SK-N-SH (cell line): ENCODE data around the gene TSC22D1. TPM values are rescaled to one million over a fixed set of nuclear protein-coding genes. Genes with fewer than 3 reads are reported as not detected.

ENCODE experiments used
- CTCF ChIA-PET: fragments of 300-600, 350-600 bp; formaldehyde crosslinking; extraction: SDS; loops from one replicate; lab custom pipeline; 2021; lab: Yijun Ruan, JAX
- POLR2A ChIA-PET: fragments of 350-600 bp; sonication (Branson Sonifier 250); formaldehyde crosslinking; extraction: SDS; loops from one replicate; lab custom pipeline; 2020; ENCODE audit warnings: antibody characterized with exemption, inconsistent platforms; lab: Yijun Ruan, JAX
- DNase-seq: peaks from one replicate; pipeline ENCODE4 v3.0.0; 2012
- H2AFZ ChIP-seq: fragments of 200-600 bp; sonication (generic); 2 replicates; pipeline ENCODE4 v1.8.1; 2016; ENCODE audit warnings: antibody characterized with exemption, mild to moderate bottlenecking, low read depth
- H3F3A ChIP-seq: fragments of 200-600 bp; sonication (generic); replicated peaks from 2 replicates; pipeline ENCODE3; 2016; ENCODE audit warnings: antibody characterized with exemption, mild to moderate bottlenecking; ENCODE audit not compliant: insufficient read depth
- H3K27ac ChIP-seq, 2 experiments: fragments of 200-500 bp in 1 of 2; fragments of 200-600 bp in 1 of 2; sonication (Bioruptor generic) in 1 of 2; sonication (generic), shearing (Covaris generic) in 1 of 2; 2 replicates each; pipeline versions ENCODE4 v1.5.1 to v1.6.1; 2014 to 2016; ENCODE audit warnings: low read depth in 2 of 2, inconsistent platforms in 1 of 2, low read length in 1 of 2, mild to moderate bottlenecking in 1 of 2, mixed read lengths in 1 of 2
- H3K27me3 ChIP-seq: fragments of 200-600 bp; sonication (generic), shearing (Covaris generic); 2 replicates; pipeline ENCODE4 v1.6.1; 2016; ENCODE audit warnings: mixed run types; ENCODE audit not compliant: insufficient read depth
- H3K36me3 ChIP-seq, 2 experiments: fragments of 200-500 bp in 1 of 2; fragments of 200-600 bp in 1 of 2; sonication (Bioruptor generic) in 1 of 2; sonication (generic) in 1 of 2; replicated peaks in 1 of 2; 2 replicates each; pipeline versions ENCODE3 to v1.5.1; 2014 to 2016; ENCODE audit warnings: low read length in 1 of 2, mild to moderate bottlenecking in 1 of 2; ENCODE audit not compliant: insufficient read depth in 2 of 2, control insufficient read depth in 1 of 2
- H3K4me1 ChIP-seq, 2 experiments: fragments of 200-500 bp in 1 of 2; fragments of 200-600 bp in 1 of 2; sonication (Bioruptor generic) in 1 of 2; sonication (generic), shearing (Covaris generic) in 1 of 2; 2 replicates each; pipeline versions ENCODE4 v1.5.1 to v1.6.1; 2014 to 2016; ENCODE audit warnings: low read depth in 1 of 2, low read length in 1 of 2, mixed run types in 1 of 2; ENCODE audit not compliant: insufficient read depth in 2 of 2, control insufficient read depth in 1 of 2
- H3K4me2 ChIP-seq: fragments of 200-600 bp; sonication (generic), shearing (Covaris generic); 2 replicates; pipeline ENCODE4 v1.6.1; 2017; ENCODE audit warnings: mixed run types
- H3K4me3 ChIP-seq, 2 experiments: fragments of 200-500 bp in 1 of 2; fragments of 200-600 bp in 1 of 2; sonication (Bioruptor generic) in 1 of 2; sonication (generic), shearing (Covaris generic) in 1 of 2; 2 replicates each; pipeline versions ENCODE4 v1.5.1 to v1.8.1; 2014 to 2016; ENCODE audit warnings: low read depth in 2 of 2, inconsistent platforms in 1 of 2, low read length in 1 of 2, mild to moderate bottlenecking in 1 of 2, mixed read lengths in 1 of 2, moderate library complexity in 1 of 2
- H3K79me2 ChIP-seq: fragments of 200-600 bp; sonication (generic); 2 replicates; pipeline ENCODE4 v1.8.1; 2017; ENCODE audit warnings: mild to moderate bottlenecking; ENCODE audit not compliant: insufficient read depth
- H3K9ac ChIP-seq: fragments of 200-600 bp; sonication (generic); 2 replicates; pipeline ENCODE4 v1.6.1; 2017; ENCODE audit warnings: mixed run types
- H3K9me2 ChIP-seq: fragments of 200-600 bp; sonication (generic); 2 replicates; pipeline ENCODE4 v1.6.1; 2017; ENCODE audit warnings: mixed run types
- H3K9me3 ChIP-seq: fragments of 200-600 bp; sonication (generic); 2 replicates; pipeline ENCODE4 v1.6.1; 2017; ENCODE audit warnings: mixed run types, mild to moderate bottlenecking, moderate library complexity
- H4K20me1 ChIP-seq: fragments of 200-600 bp; sonication (generic); 2 replicates; pipeline ENCODE4 v1.6.1; 2017; ENCODE audit warnings: mild to moderate bottlenecking, mixed run types; ENCODE audit not compliant: insufficient read depth
- CHD2 ChIP-seq: fragments of 150-350 bp; IDR thresholded peaks from 2 replicates; pipeline ENCODE4 v1.6.1; 2018; ENCODE audit warnings: low read length; ENCODE audit not compliant: partially characterized antibody
- CTCF ChIP-seq: fragments of 200-600 bp; sonication (generic); IDR thresholded peaks from 2 replicates; pipeline ENCODE4 v1.6.1; 2017; ENCODE audit warnings: antibody characterized with exemption, mild to moderate bottlenecking, moderate library complexity
- ELF1 ChIP-seq: IDR thresholded peaks from 2 replicates; pipeline ENCODE4 v1.4.0; 2012
- EP300 ChIP-seq, 2 experiments: IDR thresholded peaks; 2 replicates each; pipeline versions ENCODE4 v1.4.0 to v1.6.1; 2012; ENCODE audit warnings: borderline replicate concordance in 1 of 2, low read depth in 1 of 2, low read length in 1 of 2
- FOXJ3 ChIP-seq: sonication (generic); formaldehyde crosslinking; IDR thresholded peaks from 2 replicates; pipeline ENCODE4 v1.5.1; 2020; ENCODE audit warnings: mild to moderate bottlenecking, missing genetic modification reagents
- FOXM1 ChIP-seq: IDR thresholded peaks from 2 replicates; pipeline ENCODE4 v1.4.0; 2012; ENCODE audit warnings: low read depth, mild to moderate bottlenecking
- GABPA ChIP-seq: IDR thresholded peaks from 2 replicates; pipeline ENCODE4 v1.4.0; 2012; ENCODE audit warnings: low read depth, mild to moderate bottlenecking
- IRF3 ChIP-seq: fragments of 150-350 bp; IDR thresholded peaks from 2 replicates; pipeline ENCODE4 v1.6.1; 2016; ENCODE audit warnings: mild to moderate bottlenecking, low read depth, low read length
- JUND ChIP-seq: IDR thresholded peaks from 2 replicates; pipeline ENCODE4 v1.4.0; 2012
- MEF2A ChIP-seq: IDR thresholded peaks from 2 replicates; pipeline ENCODE4 v1.4.0; 2012; ENCODE audit warnings: low read depth, borderline replicate concordance
- RAD21 ChIP-seq: IDR thresholded peaks from 2 replicates; pipeline ENCODE4 v1.6.1; 2012; ENCODE audit warnings: mild to moderate bottlenecking, low read length
- RCOR1 ChIP-seq: fragments of 150-350 bp; IDR thresholded peaks from 2 replicates; pipeline ENCODE4 v1.6.1; 2017; ENCODE audit warnings: antibody characterized with exemption, low read length
- RXRA ChIP-seq: IDR thresholded peaks from 2 replicates; pipeline ENCODE4 v1.4.0; 2012; ENCODE audit warnings: low read depth, mild to moderate bottlenecking, borderline replicate concordance
- SIN3A ChIP-seq: IDR thresholded peaks from 2 replicates; pipeline ENCODE4 v1.6.1; 2012; ENCODE audit warnings: low read depth, mild to moderate bottlenecking, low read length, moderate library complexity, borderline replicate concordance
- SMC3 ChIP-seq: IDR thresholded peaks from 2 replicates; pipeline ENCODE4 v1.6.1; 2012; ENCODE audit warnings: low read depth, low read length, improper control_type of control experiment
- USF1 ChIP-seq: IDR thresholded peaks from 2 replicates; pipeline ENCODE4 v1.4.0; 2012; ENCODE audit warnings: low read depth, borderline replicate concordance
- USF2 ChIP-seq: fragments of 150-350 bp; IDR thresholded peaks from 2 replicates; pipeline ENCODE4 v1.6.1; 2017; ENCODE audit warnings: antibody characterized with exemption, low read length, low read depth, borderline replicate concordance
- YY1 ChIP-seq: IDR thresholded peaks from 2 replicates; pipeline ENCODE4 v1.4.0; 2012; ENCODE audit warnings: low read depth, mild to moderate bottlenecking
- ZBTB33 ChIP-seq: IDR thresholded peaks from 2 replicates; pipeline ENCODE4 v1.4.0; 2012; ENCODE audit warnings: low read depth, borderline replicate concordance
- WGBS: methylation state at CpG from one replicate; pipeline ENCODE4 v1.1.6; 2017; ENCODE audit warnings: low lambda C conversion rate; 5-methylcytosine and 5-hydroxymethylcytosine counted together
- polyA plus RNA-seq, 3 experiments: library from polyadenylated mRNA; depleted of rRNA; stranded (reverse); fragments of >200 nt; gene quantifications; 2 replicates each; pipeline ENCODE4 v1.2.3, GENCODE V29; 2012

TSC22D1 gene
- polyA plus RNA-seq, 1 of the 3 experiments (the other 2 are of a cell fraction) = 137 TPM

GRCh38 chr13:44470638-44471562 lies 105.2 kb downstream of the TSC22D1 start:
- CTCF ChIA-PET = interaction anchor here (0.5 to 6.5 kb wide), 22 partner anchors 8 to 579 kb away, joined by 3 to 47 read pairs (median 4); no protein-coding TSS in a partner anchor
- H3K9me3 ChIP-seq = no peaks in the 10 kb centered on the region
- peak overlapping the region; percentile 43 for H3K4me2 ChIP-seq
- H3K4me3 ChIP-seq = no peak overlapping the region; a peak in 2 of 4 replicates
- H4K20me1 ChIP-seq = peaks cover 13% of the 10 kb centered on the region; the same call in 1 of the 2 replicates
- DNase-seq = no peak
- peaks cover 10 to 41% of the 10 kb centered on the region in 2 experiments; a peak in 3 of 4 replicates for H3K4me1 ChIP-seq
- H3K9ac ChIP-seq = peak overlapping the region; percentile 44; the same call in 1 of the 2 replicates
- WGBS = 32% methylated on average over 4 of the region's 4 CpGs
- peaks cover 31% of the 10 kb centered on the region for H3F3A ChIP-seq
- peaks cover 75% of the 10 kb centered on the region for H3K79me2 ChIP-seq
- no peak overlapping the region for H2AFZ ChIP-seq
- H3K27me3 ChIP-seq = no peaks in the 10 kb centered on the region
- H3K27ac ChIP-seq = peak overlapping the region; percentile 18 to 84
- no peaks in the 10 kb centered on the region for H3K36me3 ChIP-seq
- no peaks in the 10 kb centered on the region for H3K9me2 ChIP-seq
- peak; percentile 28; the same call in 1 of the 2 replicates for TF ChIP-seq SMC3
- TF ChIP-seq FOXJ3 = no peak
- peak; percentile 61 for TF ChIP-seq CTCF
- peak; percentile 76 for TF ChIP-seq RAD21
- no peak for TF ChIP-seq ELF1
- TF ChIP-seq, all 33 proteins: peak for 3
- POLR2A ChIA-PET = no interaction called here

- H3K9me2 ChIP-seq = no peaks in the 10 kb centered on the region
- H3K9ac ChIP-seq = no peak overlapping the region
- no peak overlapping the region for H2AFZ ChIP-seq
- peaks cover 31% of the 10 kb centered on the region for H3F3A ChIP-seq
- H3K4me2 ChIP-seq = no peak overlapping the region
- H4K20me1 ChIP-seq = peaks cover 30% of the 10 kb centered on the region
- peaks cover 72% of the 10 kb centered on the region for H3K79me2 ChIP-seq
- H3K4me3 ChIP-seq = no peak overlapping the region
- ChIA-PET POLR2A (no interaction called here), CTCF (interaction anchor here (0.7 to 6.5 kb wide), 15 partner anchors 10 to 567 kb away, joined by 3 to 47 read pairs (median 4); no protein-coding TSS in a partner anchor)
- H3K4me1 ChIP-seq = peaks cover 17 to 39% of the 10 kb centered on the region in 2 experiments; a peak in 3 of 4 replicates
- H3K36me3 ChIP-seq = no peaks in the 10 kb centered on the region
- no peaks in the 10 kb centered on the region for H3K27me3 ChIP-seq
- WGBS = 94% methylated on average over 3 of the region's 3 CpGs
- no peaks in the 10 kb centered on the region for H3K9me3 ChIP-seq
- no peak overlapping the region for H3K27ac ChIP-seq
- peak; percentile 25 for DNase-seq
- TF ChIP-seq GABPA (no peak), USF2 (no peak), ZBTB33 (no peak), RCOR1 (peak; percentile 28; the same call in 1 of the 2 replicates), RXRA (no peak), FOXM1 (no peak), RAD21 (no peak), CHD2 (no peak), MEF2A (no peak), IRF3 (no peak), YY1 (no peak), JUND (no peak), FOXJ3 (no peak), EP300 (IDR thresholded peaks at IDR 0.05; ENCODE audit: borderline replicate concordance in 1 of 2, low read depth in 1 of 2, low read length in 1 of 2) (peak in 1 of 2 experiments; percentile 69; a peak in 1 of 4 replicates), SIN3A (no peak), USF1 (no peak)
These were observed 107.3 kb downstream of the TSC22D1 start for GRCh38 chr13:44468874-44469273.
